NCI-H748 (cell line): ENCODE data around the gene RIC3.

Experiments
- DNase-seq: peaks from one replicate; lab custom pipeline; 2025; ENCODE audit not compliant: unreplicated experiment; lab: John Stamatoyannopoulos, UW

The RIC3 gene

GRCh38 chr11:8090756-8091155 is 78.1 kb downstream of the RIC3 start:
- DNase-seq: no peak

DNA sequence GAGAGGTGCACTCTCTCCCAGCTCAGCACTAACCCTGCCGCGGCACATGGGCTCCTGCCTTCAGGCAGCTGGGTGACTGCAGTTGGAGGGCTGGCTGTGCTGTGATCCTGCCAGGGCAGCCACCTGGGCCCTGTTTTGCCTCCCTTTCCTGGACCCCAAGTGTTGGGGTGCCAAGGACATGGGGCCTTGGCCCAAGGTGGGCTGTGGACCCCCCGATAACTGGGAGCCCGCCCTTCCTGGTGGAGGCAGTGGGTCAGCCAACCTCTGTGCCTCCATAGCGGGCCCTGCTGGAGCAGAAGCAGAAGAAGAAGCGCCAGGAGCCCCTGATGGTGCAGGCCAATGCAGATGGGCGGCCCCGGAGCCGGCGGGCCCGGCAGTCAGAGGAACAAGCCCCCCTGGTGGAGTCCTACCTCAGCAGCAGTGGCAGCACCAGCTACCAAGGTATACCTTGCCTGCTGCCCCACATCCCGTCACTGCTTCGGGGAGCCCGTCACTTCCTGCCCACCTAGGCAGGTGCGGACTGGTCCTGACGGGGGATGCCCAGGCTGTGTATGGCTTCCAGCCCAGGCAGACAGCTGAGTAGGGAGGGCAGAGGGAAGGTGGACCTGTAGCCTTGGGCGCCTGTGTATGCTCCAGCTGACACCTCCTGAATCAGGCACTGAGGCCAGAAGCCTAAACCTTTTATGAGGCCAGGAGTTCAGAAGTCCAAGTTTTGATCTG is 78.9 kb downstream of the RIC3 start:
- no peak for DNase-seq

DNA sequence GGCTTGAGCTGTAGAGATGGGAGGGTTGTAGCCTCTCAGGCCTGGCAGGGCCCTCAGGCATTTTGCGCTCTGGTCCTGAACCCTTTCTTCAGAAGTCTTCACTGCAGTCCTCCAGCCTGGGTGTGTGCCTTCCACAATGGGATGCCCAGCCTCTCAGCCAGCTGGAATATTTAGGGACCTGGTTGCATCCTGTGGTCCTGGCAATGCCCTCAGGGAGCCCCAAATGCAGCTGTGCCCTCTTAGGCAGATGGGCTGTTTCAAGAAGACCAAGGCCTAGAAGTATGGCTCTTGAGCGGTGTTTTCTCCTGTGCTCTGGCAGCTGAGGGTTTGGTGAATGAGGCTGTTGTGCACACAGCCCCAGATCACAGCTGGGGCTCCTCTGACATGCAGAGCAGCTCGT is 81.1 kb downstream of the RIC3 start:
- DNase-seq: no peak

GRCh38 chr11:8087185-8087584 is 81.6 kb downstream of the RIC3 start:
- no peak for DNase-seq

GRCh38 chr11:8086571-8086970 is 82.3 kb downstream of the RIC3 start:
- DNase-seq: no peak

DNA sequence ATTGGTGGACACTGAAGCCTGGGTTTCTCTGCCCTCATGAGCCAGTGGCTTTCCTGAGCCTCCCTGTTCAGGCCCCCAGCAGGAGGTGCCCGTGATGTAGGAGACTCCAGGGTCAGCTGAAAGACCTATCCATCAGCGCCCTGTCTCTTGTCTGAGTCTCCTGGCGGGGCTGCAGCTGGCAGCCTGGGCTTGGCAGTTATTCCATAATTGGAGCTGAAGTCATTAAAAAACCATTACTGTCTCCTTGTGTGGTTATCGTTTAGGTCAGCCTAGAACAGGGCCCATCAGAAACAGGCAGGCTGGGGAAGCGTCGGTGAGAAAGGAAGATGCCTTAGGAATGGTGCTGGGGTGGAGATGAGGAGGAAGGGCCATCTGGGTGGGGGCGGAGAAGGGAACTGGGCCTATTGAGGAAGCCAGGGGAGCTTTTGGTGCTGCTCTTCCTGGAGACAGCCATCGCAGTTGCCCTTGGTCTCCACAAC is 82.8 kb downstream of the RIC3 start:
- DNase-seq: peak; percentile 92

GRCh38 chr11:8085011-8085645 is 83.7 kb downstream of the RIC3 start:
- DNase-seq: no peak

DNA sequence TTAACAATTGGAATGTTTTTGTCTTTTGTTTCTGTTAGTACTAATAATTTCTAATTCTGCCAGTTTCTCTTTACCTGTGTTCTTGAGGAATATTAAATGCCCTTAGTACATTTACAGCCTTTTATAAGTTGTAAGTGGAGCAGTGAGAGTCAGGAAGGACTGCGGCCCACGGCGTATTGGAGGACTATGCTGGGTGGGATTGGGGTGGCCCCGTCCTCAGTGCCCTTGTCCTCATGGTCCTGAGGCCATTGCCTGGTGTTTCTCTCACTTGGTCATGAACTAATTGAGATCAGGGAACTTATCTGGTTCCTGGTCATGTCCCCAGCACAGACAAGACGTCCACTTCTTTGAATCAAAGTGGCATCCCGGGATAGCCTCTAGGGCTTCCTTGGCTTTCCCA is 84.5 kb downstream of the RIC3 start:
- no peak for DNase-seq

- DNase-seq: no peak
Observed at GRCh38 chr11:8083871-8084281, 84.9 kb downstream of the RIC3 start.

GRCh38 chr11:8083088-8083395 is 85.8 kb downstream of the RIC3 start:
- no peak for DNase-seq

GRCh38 chr11:8082391-8083087 is 86.3 kb downstream of the RIC3 start:
- DNase-seq: peak; percentile 67

DNA sequence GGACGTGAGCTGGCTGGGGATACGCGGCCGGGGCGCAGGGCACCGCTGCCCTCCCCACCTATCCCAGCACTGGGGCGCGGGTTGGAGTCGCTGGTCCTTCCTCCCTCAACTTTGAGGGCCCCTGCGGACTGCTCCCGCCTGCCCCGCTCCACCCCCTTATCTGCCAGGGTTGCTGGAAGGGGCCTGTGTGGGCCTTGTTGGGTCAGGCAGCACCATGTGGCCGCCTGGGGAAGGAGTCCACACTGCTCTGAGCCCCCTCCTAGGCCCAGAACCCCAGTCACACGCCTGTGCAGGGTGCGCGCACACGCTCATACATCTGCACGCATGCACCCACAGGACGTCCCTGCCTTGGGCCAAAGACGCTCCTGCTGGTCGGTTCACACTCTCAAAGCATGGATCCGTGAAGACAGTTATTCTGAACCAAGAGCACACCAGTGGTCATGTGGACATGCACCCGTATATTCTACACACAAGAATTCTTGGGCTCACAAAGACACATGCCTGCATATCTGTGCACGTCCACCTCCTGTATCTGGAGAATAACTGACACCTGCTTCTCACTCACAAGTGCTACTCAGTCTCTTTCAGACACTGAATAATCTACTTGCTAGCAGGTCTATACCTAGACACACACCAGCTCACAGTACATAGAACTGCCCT is 87.1 kb downstream of the RIC3 start:
- peak; percentile 14 for DNase-seq

- peak; percentile 68 for DNase-seq
Observed at GRCh38 chr11:8080674-8081590, 87.9 kb downstream of the RIC3 start, which contains the start of gene TUB. TSS of gene TUB (plus strand) at chr11:8081211. CDS start at chr11:8081511, 300 bp downstream.

- DNase-seq: no peak
Observed at GRCh38 chr11:8080069-8080670, 88.7 kb downstream of the RIC3 start.

DNA sequence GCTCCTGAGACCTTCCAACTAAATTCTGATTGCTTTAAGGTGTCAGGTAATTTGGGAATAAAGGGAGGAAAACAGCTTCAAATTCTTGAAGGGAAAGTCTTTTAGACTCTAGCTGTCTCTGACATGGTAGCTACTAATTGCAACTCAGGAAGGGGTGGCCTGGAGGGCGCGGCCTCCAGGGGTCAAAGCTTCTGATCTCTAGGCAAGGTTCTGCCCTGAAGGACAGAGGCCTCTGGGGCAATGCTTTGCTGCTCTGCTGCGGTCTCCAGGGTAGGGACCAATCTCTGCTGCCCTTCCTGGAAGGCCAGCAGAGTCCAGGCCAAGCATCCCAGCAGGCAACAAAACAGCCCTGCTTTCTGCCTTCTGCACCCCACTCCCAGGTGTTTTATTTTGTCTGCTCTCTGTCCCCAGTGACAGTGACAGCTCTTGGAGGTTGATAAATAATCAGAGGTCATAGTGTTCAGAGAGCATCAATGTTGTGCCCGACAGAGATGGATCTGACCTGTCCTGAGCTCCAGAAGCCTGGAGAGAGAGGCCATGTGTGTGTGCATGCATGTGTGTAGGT is 89.6 kb downstream of the RIC3 start:
- DNase-seq: no peak

- DNase-seq: no peak
Observed at GRCh38 chr11:8075119-8075726, 93.6 kb downstream of the RIC3 start.

- no peak for DNase-seq
Observed at GRCh38 chr11:8071616-8072581, 96.9 kb downstream of the RIC3 start.

- peak; percentile 29 for DNase-seq
Observed at GRCh38 chr11:8070417-8071115, 98.3 kb downstream of the RIC3 start.
